ENCODE results near the gene FBXL20.
"Not testable (repeated sequence)": the region's sequence is repeated elsewhere in the genome, so short reads cannot be mapped to it uniquely, and the experiment has no call there.

The FBXL20 gene

DNA sequence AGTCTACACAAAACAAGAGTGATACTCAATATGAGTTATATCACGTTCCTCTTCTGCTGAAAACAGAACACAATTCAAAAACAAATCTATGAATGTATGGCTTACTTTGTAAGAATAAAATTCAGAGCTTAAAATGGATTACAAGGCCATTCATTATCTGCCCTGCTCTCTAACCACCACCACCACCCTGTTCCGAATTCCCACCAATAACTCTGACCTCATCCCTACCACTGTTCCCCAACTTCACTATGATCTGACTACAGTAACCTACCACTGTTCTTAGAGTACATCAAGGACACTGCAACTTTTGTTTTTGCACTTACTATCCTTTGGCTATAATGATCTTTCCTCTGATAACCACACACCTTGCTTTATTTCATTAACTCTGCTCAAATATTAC is 21.3 kb downstream of the FBXL20 start:
- no peak for DNase-seq (ENCODE audit: low spot score)

DNA sequence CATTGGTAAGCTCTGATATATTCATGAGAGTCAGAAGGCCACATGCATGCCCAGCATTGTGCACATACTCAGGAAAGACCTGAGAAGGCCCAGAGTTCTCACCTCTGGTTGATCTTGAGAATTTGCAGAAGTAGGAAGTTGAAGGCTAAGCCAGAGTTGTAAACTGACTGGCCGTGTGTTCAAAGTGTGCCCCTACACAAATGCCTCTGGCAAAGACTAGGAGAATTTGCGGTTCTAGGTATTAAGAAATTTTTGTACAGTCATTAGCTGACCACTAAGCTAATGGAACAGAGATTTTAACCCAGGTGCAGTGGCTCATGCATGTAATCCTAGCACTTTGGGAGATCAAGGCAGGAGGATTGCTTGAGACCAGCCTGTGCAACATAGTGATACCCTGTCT is 25.0 kb downstream of the FBXL20 start:
- DNase-seq (ENCODE audit: low spot score), result no peak

DNA sequence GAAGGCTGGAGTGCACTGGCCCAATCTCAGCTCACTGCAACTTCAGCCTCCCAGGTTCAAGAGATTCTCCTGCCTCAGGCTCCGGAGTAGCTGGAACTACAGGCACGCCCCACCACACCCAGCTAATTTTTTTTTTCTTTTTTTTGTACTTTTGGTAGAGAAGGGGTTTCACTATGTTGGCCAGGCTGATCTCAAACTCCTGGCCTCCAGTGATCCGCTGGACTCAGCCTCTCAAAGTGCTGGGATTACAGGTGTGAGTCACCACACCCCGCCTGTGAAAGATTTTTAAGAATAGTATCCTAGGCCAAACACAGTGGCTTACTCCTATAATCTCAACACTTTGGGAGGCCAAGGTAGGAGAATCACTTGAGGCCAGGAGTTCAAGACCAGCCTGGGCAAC is 33.6 kb downstream of the FBXL20 start:
- not testable (repeated sequence) for DNase-seq (ENCODE audit: low spot score)

DNA sequence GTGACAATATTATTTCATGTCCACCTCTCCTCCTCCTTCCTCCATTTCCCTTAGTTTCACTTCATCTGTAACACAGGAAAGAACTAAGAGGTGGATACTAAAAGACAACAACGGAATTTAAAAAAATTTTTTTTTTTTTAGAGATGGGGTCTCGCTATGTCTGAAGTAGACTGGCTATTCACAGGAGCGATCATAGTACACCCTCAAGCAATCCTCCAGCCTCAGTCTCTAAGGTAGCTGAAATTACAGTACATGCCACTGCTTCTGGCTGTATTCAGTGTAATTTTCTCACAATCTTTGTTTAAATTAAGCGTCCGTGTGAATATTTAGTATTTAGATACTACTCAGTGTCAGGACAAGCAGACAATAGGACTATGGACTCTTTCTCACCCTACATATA is 35.6 kb downstream of the FBXL20 start:
- DNase-seq (ENCODE audit: low spot score), result no peak

DNA sequence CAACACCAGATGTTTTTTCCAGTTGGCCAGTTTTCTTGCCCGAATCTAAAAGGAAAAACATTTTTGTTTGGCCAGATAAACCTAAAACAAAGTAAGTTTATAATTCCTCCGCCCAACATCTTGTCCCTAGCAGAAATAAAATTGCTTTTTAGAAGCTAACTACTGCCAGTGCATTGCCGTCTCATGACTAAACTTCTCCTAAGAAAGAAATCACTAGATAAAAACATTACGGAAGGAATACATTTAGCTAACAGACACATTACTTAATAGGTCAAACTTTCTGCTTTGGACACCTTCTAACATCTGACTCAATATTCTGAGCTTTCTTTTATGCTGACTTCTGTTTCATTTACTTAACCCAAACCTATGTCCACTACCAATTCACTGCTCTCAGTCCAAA is 36.2 kb downstream of the FBXL20 start:
- no peak for DNase-seq (ENCODE audit: low spot score)

DNA sequence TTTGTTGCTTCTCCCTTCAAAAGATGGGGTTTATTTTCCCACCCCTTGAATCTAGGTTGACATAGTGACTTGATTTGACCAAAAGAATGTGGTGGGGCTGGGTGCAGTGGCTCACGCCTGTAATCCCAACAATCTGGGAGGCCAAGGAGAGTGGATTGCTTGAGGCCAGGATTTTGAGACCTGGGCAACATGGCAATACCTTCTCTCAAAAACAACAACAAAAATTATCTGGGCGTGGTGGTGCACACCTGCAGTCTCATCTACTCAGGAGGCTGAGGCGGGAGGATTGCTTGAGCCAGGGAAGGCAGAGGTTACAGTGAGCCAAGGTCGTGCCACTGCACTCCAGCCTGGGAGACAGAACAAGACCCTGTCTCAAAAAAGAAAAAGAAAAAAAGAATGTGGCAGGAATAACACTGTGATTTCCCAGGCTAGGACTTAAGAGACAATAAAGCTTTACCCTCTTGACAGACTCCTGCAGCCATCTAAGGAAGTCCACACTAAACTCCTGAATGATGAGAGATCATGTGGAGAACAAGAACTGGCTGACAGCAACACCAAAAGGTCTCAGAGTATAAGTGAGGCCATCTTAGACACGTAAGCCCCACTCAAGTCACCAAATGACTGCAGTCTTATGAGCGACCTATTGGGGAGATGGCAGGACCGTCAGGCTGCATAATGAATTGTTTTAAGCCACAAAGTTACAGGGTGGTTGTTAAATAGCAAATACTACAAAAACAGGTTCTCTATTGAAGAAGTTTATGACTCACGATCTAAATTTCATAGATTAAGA is 37.0 kb downstream of the FBXL20 start:
- DNase-seq (ENCODE audit: low spot score), result no peak

DNA sequence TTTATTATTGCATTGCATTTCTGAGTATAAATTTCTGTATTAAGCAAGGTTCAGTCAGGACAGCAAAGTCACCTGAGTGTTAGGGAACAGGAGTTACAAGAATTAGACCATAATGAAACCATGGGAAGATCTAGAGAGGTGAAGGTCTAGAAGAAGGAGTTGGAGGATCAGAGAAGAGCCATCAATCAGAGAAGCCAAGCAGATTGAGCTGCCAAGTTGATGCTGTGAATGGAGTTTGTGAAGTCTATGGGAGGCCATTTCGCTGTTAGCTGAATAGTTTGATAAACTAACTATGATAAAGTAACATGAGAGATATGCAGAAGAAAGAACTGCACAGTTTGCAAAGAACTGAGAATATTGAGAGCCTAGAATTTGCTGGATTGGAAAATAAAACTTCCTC is 40.4 kb downstream of the FBXL20 start:
- no peak for DNase-seq (ENCODE audit: low spot score)

DNA sequence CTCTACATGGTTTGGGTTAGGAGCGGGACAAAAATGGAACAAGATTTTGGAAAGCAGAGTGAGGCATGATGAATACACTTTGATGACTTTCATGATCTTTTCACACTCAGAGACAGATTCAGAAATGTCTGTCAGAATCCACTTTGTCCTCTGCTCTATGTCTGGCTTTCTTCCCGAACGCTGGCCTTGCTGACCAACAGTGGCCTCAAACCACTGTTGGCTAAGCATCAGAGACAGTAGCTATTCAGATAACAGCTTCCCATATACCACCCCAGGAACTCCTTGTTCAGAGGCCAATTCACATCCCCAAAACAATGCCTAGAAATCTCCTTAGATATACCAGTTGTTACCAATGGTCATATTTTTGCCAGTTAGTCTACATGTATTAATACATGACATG is 40.9 kb downstream of the FBXL20 start:
- DNase-seq (ENCODE audit: low spot score), result no peak

DNA sequence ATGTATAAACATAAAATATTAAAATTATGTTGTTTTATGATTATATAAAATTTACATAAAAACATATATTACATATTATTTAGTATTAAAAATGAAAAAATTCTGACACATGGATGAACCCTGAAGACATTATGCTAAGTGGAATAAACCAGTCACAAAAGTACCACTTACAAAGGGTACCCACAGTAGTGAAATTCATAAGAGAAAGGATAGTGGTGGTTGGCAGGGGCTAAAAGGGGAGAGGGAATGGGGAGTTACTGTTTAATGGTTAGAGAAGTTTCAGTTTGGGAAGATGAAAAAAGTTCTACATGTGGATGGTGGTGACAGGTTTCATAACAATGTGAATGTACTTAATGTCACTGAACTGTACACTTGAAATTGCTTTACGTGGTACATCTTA is 41.4 kb downstream of the FBXL20 start:
- DNase-seq (ENCODE audit: low spot score), result no peak

DNA sequence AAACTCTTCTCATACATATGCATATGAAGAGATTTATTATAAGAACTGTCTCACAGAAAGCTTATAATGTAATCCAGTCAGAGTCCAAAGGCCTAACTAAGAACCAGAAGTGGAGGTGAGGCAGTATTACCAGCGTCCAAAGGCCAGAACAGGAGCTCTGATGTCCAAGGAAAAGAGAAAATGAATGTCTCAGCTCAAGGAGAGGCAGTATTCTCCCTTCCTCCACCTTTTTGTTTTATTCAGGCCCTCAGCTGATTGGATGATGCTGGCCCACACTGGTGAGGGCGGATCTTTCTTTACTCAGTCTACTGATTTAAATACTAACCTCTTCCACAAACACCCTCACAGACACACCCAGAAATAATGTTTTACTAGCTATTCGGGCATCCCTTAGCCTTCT is 43.4 kb downstream of the FBXL20 start:
- no peak for DNase-seq (ENCODE audit: low spot score)

DNA sequence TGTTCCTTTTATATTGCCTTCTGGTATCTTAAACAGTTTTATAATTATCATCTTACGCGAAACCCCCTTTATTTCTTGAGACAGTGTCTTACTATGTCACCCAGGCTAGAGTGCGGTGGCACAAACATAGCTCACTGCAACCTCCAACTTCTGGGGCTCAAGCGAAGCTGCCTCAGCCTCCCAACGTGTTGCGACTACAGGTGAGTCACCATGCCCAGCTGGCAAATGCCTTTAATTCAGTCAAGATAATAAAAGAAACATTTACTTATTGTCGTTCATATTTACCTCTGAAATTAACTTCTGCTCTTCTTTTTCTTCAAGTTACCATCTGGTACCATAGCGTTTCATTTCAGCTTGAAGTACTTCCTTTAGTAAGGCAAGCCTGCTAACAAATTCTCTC is 43.9 kb downstream of the FBXL20 start:
- no peak for DNase-seq (ENCODE audit: low spot score)

DNA sequence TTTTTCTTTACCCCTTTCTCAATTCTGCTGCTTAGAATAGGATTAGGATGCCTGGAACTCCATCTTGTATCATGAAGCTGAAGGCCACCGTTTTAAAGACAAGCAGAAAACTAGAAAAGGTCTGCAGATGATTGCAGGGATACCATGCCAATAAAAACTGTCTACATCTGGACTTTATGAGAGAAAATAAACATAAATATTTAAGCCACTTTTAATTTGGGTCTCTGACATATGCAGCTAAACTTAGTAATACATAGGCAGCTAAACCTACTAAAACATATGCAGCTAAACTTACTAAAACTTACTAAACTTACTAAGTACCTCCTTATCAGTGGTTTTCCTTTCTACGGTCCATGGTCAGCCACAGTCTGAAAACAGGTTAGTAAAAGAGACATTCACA is 48.4 kb downstream of the FBXL20 start:
- DNase-seq (ENCODE audit: low spot score), result no peak

DNA sequence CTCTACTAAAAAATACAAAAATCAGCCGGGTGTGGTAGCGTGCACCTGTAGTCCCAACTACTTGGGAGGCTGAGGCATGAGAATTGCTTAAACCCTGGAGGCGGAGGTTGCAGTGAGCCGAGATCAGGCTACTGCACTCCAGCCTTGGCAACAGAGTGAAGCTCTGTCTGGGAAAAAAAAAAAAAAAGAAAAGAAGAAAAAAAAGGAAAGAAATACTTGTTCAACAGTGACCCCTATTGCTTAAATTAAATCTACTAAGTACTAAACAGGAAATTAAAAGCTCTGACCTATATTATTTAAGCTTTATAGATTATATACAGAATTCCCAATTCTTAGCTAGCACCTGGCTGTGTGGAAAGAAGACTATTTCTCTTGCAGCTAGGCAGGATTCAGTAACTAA is 48.9 kb downstream of the FBXL20 start:
- DNase-seq (ENCODE audit: low spot score), result no peak

DNA sequence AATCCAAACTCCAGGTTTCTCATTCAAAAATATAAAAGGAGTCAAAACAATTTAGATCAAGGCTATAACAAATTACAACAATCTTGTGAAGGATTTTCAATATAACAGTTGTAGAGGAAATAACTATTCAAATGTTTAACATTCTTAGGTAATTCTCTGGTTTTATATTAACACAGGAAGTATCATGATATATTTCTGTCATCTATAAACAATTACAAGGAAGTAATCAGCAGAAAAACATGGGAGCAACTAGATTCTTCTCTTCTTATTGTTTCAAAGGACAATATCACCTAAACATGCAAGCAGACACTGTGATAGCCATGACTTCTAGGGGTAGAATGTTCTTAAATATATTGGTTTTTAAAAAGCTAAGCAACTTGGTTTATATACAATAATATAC is 49.9 kb downstream of the FBXL20 start:
- DNase-seq (ENCODE audit: low spot score), result no peak

DNA sequence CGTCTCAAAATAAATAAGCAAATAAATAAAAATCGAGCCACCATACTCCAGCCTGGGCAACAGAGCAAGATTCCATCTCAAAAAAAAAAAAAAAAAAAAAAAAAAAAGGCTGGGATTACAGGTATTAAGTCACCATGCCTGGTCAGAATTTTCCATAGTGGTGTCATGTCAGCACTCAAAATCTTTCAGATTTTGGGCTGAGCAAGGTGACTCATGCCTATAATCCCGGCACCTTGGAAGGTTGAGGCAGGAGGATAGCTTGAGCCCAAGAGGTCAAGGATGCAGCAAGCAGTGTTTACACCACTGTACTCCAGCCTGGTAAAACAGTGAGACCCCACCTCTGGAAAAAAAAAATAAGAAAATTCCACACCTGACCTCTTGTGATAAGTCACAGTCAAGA is 52.2 kb downstream of the FBXL20 start:
- DNase-seq (ENCODE audit: low spot score), result no peak

DNA sequence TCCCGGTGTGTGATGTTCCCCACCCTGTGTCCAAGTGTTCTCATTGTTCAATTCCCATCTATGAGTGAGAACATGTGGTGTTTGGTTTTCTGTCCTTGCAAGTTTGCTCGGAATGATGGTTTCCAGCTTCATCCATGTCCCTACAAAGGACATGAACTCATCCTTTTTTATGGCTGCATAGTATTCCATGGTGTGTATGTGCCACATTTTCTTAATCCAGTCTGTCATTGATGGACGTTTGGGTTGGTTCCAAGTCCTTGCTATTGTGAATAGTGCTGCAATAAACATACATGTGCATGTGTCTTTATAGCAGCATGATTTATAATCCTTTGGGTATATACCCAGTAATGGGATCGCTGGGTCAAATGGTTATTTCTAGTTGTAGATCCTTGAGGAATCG is 54.6 kb downstream of the FBXL20 start:
- DNase-seq (ENCODE audit: low spot score), result not testable (repeated sequence)

DNA sequence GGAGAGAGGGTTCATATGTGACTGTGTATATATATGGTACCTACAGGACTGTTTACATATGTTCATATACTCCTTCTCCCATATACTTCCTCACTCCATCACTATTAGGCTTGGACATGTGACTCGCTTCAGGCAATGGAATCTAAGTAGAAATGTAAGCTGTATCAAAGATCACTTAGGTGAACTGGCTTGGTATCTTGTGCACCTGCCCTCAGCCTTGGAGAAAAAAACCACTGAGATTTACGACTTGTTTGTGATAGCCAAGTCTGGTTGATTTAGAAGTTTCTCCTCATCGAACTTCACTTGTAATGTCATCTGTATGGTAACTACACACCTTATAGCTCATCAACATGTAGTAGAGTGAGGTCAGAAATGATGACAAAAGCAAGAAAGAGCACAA is 59.9 kb downstream of the FBXL20 start:
- DNase-seq (ENCODE audit: low spot score), result no peak

DNA sequence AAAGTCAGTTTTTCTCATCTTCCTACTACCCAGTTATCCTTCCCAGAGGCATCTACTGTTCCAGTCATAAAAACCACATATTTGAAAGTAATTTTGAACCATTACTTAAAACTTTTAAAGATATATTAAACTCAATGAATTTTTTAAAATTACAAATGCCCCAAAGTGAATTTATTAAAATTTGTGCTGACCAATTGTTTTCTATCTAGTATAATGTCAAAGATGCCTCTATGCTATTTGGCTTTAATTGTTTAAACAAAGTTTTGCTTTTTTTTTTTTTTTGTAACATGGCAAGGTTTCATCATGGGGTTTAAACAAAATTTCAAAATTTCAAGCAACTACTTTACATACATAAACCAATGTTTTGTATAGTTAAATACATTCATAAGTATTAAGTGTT is 60.7 kb downstream of the FBXL20 start:
- DNase-seq (ENCODE audit: low spot score), result no peak

DNA sequence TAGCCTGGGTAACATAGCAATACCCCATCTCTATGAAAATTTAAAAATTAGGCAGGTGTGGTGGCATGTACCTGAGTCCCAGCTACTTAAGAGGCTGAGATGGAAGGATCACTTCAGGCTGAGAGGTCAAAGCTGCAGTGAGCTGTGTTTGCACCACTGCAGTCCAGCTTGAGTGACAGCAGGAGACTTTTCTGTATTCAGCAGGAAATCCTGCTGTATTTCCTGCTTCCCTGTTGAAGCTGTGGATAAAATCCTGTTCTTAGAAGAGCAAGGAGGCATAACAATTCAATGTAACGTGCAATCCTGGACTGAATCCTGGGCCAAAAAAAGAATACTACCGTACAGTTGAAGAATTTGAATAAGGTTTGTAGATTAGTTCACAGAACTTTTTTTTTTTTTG is 62.2 kb downstream of the FBXL20 start:
- no peak for DNase-seq (ENCODE audit: low spot score)

DNA sequence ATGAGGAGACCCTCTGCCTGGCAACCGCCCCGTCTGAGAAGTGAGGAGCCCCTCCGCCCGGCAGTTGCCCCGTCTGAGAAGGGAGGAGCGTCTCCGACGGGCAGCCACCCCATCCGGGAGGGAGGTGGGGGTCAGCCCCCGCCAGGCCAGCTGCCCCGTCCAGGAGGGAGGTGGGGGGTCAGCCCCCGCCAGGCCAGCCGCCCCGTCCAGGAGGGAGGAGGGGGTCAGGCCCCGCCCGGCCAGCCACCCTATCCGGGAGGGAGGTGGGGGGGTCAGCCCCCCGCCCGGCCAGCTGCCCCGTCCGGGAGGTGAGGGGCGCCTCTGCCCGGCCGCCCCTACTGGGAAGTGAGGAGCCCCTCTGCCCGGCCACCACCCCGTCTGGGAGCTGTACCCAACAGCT is 63.8 kb downstream of the FBXL20 start:
- DNase-seq (ENCODE audit: low spot score), result not testable (repeated sequence)

DNA sequence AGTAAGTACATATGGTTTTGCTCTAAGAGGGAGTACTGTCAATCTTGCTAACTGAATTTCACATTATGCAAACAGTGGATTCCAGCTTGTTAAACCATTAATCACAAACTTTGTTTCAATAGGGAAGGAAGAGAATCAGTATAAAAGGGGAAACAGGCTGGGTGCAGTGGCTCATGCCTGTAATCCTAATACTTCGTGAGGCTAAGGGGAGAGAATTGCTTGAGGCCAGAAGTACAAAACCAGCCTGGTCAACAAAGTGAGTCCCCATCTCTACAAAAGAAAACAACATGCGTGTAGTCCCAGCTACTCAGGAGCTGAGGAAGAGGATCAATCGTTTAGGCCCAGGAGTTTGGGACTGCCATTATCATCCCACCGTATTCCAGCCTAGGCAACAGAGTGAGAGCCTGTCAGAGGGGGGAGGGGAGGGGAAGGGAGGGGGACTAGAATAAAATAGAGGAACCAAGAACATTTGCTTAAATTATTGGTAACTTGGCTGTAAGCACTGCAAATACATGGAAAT is 65.7 kb downstream of the FBXL20 start:
- no peak for DNase-seq (ENCODE audit: low spot score)

DNA sequence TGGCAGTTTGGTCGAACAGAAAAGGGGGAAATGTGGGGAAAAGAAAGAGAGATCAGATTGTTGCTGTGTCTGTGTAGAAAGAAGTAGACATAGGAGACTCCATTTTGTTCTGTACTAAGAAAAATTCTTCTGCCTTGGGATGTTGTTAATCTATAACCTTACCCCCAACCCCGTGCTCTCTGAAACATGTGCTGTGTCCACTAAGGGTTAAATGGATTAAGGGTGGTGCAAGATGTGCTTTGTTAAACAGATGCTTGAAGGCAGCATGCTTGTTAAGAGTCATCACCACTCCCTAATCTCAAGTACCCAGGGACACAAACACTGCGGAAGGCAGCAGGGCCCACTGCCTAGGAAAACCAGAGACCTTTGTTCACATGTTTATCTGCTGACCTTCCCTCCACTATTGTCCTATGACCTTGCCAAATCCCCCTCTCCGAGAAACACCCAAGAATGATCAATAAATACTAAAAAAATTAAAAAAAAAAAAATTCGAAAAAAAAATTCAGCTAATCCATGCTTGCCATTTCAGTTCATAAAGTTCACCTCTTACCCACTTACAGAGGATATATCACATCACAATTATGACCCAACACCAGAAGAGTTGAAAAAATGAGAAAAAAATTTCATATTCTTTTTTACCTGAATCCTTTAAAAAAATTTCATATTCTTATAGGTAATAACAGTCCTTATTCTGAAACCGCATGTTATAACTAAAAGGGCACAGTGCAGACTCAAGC is 67.2 kb downstream of the FBXL20 start:
- not testable (repeated sequence) for DNase-seq (ENCODE audit: low spot score)

DNA sequence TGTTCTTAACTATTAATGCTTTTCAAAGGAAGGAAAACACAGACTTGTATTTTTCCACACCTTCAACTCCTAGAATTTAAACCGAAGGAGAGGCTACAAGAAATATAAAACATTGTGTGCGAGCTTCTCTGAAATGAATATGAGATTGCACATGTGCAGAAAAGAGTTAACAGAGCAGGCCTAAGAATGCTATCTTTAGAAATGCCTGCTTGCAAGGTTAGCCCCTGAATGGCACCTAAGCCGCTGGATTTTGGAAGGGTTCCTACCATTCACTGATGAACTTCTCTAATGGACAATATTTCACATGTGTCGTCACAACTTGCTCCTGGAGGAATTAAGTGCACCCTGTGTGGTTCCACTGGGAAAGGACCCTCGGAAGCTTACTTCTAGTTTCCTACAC is 69.3 kb downstream of the FBXL20 start:
- DNase-seq (ENCODE audit: low spot score), result no peak

DNA sequence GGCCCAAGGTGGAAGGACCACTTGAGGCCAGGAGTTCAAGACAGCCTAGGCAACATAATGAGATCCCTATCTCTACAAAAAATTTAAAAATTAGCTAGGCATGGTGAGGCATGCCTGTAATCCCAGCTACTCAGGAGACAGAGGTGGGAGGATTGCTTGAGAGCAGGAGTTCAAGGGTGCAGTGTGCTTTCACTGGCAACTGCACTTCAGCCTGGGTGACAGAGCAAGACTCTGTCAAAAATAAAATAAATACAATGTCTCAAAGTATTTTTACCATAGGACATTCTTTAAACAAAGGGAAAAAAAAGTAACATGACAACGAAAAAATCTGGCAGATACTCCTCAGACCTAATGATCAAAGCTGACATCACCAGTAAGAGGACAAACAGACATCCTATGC is 72.6 kb downstream of the FBXL20 start:
- DNase-seq (ENCODE audit: low spot score), result no peak
